Stimulated activated CD4-positive, alpha-beta T cell treated with anti-CD3 and anti-CD28 coated beads, TNF-alpha, amount 100 ng/mL, for 24 hours (primary cell): ENCODE measurements around the gene SERINC3.
A peak's percentile ranks its signal among the peaks of the same experiment; 100 is the strongest.

ENCODE experiments used
- DNase-seq, 3 experiments: peaks; one replicate each; pipeline ENCODE4 v3.0.0-alpha.2; 2020; ENCODE audit warnings: low read depth in 3 of 3

Gene SERINC3

DNA sequence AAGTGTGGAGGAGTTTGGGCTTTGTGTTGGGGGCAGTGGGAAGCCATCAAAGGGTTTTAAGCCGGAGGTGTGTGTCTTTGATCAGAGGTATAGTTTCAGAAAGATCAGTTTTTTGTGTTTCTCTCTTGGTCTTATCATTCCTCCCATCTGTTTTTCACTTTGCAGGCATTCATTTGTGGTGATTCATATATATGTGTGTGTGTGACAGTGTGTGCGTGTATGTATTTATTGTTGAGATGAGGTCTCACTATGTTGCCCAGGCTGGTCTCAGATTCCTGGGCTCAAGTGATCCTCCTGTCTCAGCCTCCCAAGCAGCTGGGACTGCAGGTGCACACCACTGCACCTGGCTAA is 11.1 kb upstream of the SERINC3 start:
- no peak for DNase-seq

DNA sequence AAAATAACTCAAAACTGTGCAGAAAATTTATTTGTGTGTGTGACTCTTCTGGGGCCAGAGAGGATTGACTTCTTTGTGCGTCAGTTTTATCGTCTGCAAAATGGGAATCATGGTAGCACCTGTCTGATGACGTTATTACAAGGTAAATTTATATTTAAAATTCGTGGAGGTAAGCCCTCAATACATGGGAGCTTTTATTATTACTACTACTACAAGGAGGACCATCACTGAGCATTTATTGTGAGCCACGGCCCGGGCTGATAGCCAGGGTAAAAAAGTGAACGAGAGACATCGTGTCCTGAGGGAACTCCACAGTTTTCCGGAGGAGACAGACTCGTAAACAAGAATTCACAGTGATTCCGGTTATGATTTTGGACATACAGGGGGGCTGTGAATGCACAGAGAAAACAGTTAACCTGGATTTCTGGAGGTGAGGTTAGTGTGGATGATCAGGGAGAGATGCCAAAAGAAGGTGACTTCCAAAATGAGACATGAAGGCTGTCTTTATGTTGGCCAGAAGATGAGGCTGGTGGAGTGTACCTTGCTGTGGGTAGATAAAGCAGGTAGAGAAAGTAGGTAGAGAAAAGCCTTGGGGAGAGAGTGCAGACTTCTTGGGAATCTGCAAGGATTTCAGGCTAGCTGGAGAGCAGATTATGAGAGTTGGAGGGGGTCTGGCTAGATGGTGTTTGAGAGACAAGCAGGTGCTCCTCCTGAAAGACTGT is 10.6 kb upstream of the SERINC3 start:
- no peak for DNase-seq

GRCh38 chr20:44528309-44528708 is 6.4 kb upstream of the SERINC3 start:
- DNase-seq: no peak

- DNase-seq: no peak
These were observed 5.9 kb upstream of the SERINC3 start for GRCh38 chr20:44527716-44528199.

- DNase-seq: no peak
These were observed 4.3 kb upstream of the SERINC3 start for GRCh38 chr20:44526129-44526528.

DNA sequence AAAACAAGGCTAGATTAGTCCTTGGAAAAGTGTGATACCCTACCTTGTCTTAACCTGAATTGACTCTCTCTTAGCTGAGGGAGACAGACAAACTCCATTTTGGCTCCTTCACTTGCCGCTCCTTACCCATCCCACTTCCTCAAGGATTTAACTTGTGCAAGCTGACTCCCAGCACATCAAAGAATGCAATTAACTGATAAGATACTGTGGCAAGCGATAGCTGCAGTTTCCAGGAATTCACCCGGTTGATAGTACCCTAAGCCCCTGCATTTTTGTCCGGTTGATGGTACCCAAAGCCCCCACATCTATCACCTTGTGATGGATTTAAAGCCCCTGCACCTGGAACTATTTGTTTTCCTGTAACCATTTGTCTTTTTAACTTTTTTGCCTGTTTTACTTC is 1.9 kb upstream of the SERINC3 start:
- no peak for DNase-seq

- no peak for DNase-seq
These were observed 971 bp upstream of the SERINC3 start for GRCh38 chr20:44522841-44523240.

GRCh38 chr20:44520881-44521280 is 989 bp downstream of the SERINC3 start:
- DNase-seq: no peak

- no peak for DNase-seq
These were observed 3.6 kb downstream of the SERINC3 start for GRCh38 chr20:44518248-44518647.

GRCh38 chr20:44517454-44517853 is 4.4 kb downstream of the SERINC3 start:
- DNase-seq: no peak

DNA sequence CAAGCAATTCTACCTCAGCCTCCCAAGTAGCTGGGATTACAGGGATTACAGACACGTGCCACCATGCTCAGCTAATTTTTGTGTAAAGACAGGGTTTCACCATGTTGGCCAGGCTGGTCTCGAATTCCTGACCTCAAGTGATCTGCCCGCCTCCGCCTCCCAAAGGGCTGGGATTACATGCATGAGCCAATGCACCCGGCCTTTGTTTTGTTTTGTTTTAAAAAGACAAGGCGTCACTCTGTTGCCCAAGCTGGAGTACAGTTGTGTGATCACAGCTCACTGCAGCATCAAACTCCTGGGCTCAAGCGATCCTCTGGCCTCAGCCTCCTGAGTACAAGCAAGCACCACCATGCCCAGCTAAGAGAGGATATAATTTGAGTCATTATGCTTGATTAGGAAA is 5.4 kb downstream of the SERINC3 start:
- no peak for DNase-seq

GRCh38 chr20:44513871-44514270 is 8.0 kb downstream of the SERINC3 start:
- no peak for DNase-seq

- no peak for DNase-seq
These were observed 12.1 kb downstream of the SERINC3 start for GRCh38 chr20:44509762-44510161.

DNA sequence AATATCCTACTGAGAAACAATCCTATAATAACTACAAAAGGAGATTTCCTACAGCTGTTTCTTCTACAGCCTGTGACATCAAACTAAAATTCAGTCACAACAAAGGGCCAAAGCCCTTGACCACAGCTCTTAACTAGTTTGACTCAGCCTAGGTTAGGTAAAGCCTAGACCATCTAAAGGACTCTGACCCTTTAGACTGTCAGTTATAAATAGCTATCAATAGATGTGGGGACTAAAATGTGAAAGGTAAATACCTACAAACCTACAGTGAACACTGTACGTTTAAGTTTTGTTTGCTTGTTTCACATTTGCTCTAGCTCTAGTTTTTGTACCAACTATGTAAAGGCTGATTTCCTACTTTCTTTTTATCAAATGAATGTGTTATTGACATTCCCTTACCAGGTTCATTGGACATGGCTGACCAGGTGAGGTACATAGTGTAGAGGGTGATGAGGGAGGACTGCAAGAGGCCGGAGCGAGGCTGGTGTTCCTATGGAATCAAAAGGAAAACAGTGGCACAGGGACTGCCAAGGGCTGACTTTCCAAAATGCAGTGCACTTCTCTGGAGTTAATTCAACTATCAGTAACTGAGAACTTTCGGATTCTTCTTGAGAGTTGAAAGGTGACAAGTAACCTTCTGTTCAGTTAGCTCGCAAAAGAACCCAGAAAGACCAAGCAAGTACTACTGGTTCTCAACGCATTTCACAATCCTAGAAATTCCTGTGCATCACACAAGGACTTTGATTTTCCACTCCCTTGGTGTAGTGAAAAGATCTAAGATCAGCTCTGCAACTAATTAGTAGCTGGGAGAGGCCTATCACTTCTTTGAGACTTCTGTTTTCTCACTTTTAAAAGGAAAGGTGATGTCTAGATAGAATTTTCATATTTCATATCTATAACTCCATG is 17.2 kb downstream of the SERINC3 start:
- DNase-seq: no peak

- DNase-seq: no peak
These were observed 18.9 kb downstream of the SERINC3 start for GRCh38 chr20:44502968-44503367.

- DNase-seq: no peak
These were observed 20.4 kb downstream of the SERINC3 start for GRCh38 chr20:44501448-44501847.

DNA sequence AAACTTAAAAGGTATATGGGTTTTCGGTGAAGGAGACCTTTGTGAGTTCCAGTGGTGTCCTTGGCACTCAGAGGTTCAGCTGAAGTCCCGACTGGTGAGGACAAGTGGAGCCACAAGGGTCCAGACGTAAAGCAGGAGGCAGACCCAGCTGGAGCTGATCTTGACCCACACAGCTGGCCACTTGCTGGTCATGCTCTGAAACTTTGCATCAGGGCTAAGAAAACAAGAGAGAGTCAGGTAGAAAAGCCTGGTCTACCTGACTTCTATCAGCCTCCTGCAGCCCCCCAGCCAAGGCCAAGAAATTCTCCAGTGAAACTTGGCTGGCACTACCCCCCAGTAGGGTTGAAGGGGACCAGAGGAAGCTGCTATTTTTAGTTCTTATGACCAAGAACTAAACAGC is 21.6 kb downstream of the SERINC3 start:
- DNase-seq: no peak

DNA sequence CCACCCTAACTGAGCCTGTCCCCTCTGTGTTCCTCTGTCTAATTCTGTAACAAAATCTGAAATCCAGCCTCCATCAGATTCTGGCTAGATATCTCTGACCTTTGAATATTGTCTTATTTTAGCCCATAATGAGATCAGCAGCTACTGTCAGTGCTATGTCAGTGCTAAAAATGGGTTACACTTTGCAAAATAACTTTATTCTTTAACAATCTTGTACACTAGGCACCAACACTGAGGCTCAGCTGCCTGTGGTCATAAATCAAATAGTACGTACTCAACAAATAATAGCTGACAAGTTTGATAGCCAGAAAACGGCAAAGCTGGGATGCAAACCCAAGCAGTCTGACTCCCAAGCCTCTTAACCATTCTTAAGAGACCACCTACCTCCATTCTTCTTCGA is 24.1 kb downstream of the SERINC3 start:
- DNase-seq: no peak

GRCh38 chr20:44496976-44497375 is 24.9 kb downstream of the SERINC3 start:
- DNase-seq: peak in 1 of 3 experiments; percentile 44

- DNase-seq: no peak
These were observed 25.9 kb downstream of the SERINC3 start for GRCh38 chr20:44495802-44496481.

DNA sequence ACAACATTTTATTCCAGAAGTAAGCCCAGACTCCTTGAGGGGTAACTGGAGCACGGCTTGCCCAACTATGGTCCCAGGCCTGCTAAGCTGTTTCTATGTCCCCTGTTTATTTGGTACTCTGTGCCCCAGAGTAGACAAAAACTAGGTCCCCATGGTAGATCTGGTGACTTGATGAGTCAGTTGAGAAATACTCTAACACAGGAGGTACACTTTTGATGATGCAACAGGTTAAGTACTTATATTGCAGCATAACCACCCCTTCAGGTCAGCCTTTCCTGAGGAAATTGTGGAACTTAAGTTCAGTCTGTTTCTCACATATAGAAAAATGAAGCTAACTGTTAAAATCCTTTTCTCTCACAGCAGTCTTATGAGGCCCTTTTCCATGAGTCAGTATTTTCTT is 26.6 kb downstream of the SERINC3 start:
- DNase-seq: no peak

GRCh38 chr20:44494681-44495080 is 27.2 kb downstream of the SERINC3 start:
- no peak for DNase-seq
